Measurements from ENCODE around the gene SERPINI1. TPM values are rescaled to one million over a fixed set of nuclear protein-coding genes. Genes with fewer than 3 reads are reported as not detected.

The SERPINI1 gene
- total RNA-seq, 3 donors from 2014 or later, result 0.84 to 3.6 (median 1.3) TPM

DNA sequence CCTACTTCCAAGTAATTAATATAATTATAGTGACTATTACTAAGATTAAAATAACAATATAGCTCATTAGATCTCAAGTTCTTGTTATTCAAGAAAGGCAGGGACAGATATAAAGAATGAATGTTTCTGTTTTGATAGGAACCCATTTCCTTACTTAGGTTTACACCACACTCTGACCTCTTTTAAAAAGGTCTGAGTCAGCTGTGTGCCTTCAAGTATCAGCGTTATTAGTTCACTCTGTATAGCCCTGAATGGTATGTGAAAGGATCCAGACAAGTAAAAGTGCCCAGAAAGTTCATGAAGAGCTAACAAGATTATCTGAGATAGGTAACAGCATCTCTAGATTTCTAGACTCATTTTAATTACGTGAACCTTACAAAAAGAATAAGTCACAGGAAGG is 29.7 kb upstream of the SERPINI1 start:
- no peaks in the 10 kb centered on the region for H3K9me3 ChIP-seq

GRCh38 chr3:167709690-167710089 is 25.8 kb upstream of the SERPINI1 start:
- intact Hi-C loops (cut with DNase I, micrococcal nuclease), result no loop called here
- no peak for DNase-seq
- Histone ChIP-seq H3K9me3 (no peaks in the 10 kb centered on the region), H3K36me3 (ENCODE audit: low read depth) (no peaks in the 10 kb centered on the region), H3K4me1 (ENCODE audit: low read depth) (peaks cover 4% of the 10 kb centered on the region), H3K4me3 (no peak overlapping the region)
- TF ChIP-seq CTCF (IDR thresholded peaks at IDR 0.05), result no peak
- no peak for ATAC-seq

More for the DNA sequence above, 29.7 kb upstream of the SERPINI1 start:
- DNase-seq (no peak), ATAC-seq (no peak)
- Histone ChIP-seq H3K36me3 (ENCODE audit: low read depth) (no peaks in the 10 kb centered on the region), H3K4me3 (no peak overlapping the region), H3K4me1 (ENCODE audit: low read depth) (no peaks in the 10 kb centered on the region)
- TF ChIP-seq CTCF (IDR thresholded peaks at IDR 0.05), result no peak
- intact Hi-C loops (cut with DNase I, micrococcal nuclease), result no loop called here

- Histone ChIP-seq H3K9me3 (no peaks in the 10 kb centered on the region), H3K4me3 (no peak overlapping the region), H3K36me3 (ENCODE audit: low read depth) (no peaks in the 10 kb centered on the region), H3K4me1 (ENCODE audit: low read depth) (peaks cover 4% of the 10 kb centered on the region)
- peak; percentile 80 for ATAC-seq
- DNase-seq, result peak in 2 of 3 donors; percentile 38 to 44
- intact Hi-C loops (cut with DNase I, micrococcal nuclease), result no loop called here
- TF ChIP-seq CTCF (IDR thresholded peaks at IDR 0.05), result no peak
Measured at GRCh38 chr3:167710552-167710951, 25.0 kb upstream of the SERPINI1 start.

DNA sequence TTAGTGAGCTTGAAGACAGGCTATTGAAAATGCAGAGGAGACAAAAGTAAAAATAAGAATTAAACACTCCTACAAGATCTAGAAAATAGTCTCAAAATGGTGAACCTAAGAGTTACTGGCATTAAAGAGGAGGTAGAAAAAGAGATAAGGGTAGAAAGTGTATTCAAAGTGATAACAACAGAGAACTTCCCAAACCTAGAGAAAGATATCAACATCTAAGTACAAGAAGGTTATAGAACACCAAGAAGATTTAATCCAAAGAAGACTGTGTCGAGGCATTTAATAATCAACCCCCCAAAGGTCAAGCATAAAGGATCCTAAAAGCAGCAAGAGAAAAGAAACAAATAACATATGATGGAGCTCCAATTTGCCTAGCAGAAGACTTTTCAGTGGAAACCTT is 24.1 kb upstream of the SERPINI1 start:
- ATAC-seq (no peak), DNase-seq (no peak)
- no peak for TF ChIP-seq CTCF (IDR thresholded peaks at IDR 0.05)
- H3K9me3 ChIP-seq, result no peaks in the 10 kb centered on the region
- no peaks in the 10 kb centered on the region for H3K36me3 ChIP-seq (ENCODE audit: low read depth)
- H3K4me1 ChIP-seq (ENCODE audit: low read depth), result peaks cover 4% of the 10 kb centered on the region
- intact Hi-C loops (cut with DNase I, micrococcal nuclease), result no loop called here
- no peak overlapping the region for H3K4me3 ChIP-seq

GRCh38 chr3:167712445-167712844 is 23.1 kb upstream of the SERPINI1 start:
- TF ChIP-seq CTCF (IDR thresholded peaks at IDR 0.05), result no peak
- H3K4me1 ChIP-seq (ENCODE audit: low read depth), result peaks cover 7% of the 10 kb centered on the region
- intact Hi-C loops (cut with DNase I, micrococcal nuclease), result no loop called here
- no peaks in the 10 kb centered on the region for H3K9me3 ChIP-seq
- DNase-seq (no peak), ATAC-seq (no peak)
- H3K4me3 ChIP-seq, result no peak overlapping the region
- no peaks in the 10 kb centered on the region for H3K36me3 ChIP-seq (ENCODE audit: low read depth)

- TF ChIP-seq CTCF (IDR thresholded peaks at IDR 0.05), result no peak
- DNase-seq (no peak), ATAC-seq (no peak)
- H3K4me3 ChIP-seq, result no peak overlapping the region
- no peaks in the 10 kb centered on the region for H3K36me3 ChIP-seq (ENCODE audit: low read depth)
- intact Hi-C loops (cut with DNase I, micrococcal nuclease), result no loop called here
- H3K9me3 ChIP-seq, result no peaks in the 10 kb centered on the region
- H3K4me1 ChIP-seq (ENCODE audit: low read depth), result peaks cover 11% of the 10 kb centered on the region
Measured at GRCh38 chr3:167714871-167715270, 20.6 kb upstream of the SERPINI1 start.

Measured in mucosa of descending colon (tissue), 3 donors.